Stimulated activated CD8-positive, alpha-beta memory T cell treated with anti-CD3 and anti-CD28 coated beads, Interleukin-4, amount 100 ng/mL, for 24 hours (primary cell): ENCODE measurements around the gene CD33.
"Not testable (repeated sequence)": the region's sequence is repeated elsewhere in the genome, so short reads cannot be mapped to it uniquely, and the experiment has no call there.

ENCODE experiments used
- DNase-seq: peaks from one replicate; pipeline ENCODE4 v3.0.0-alpha.2; 2020; ENCODE audit warnings: low read depth

The CD33 gene

GRCh38 chr19:51210191-51210784, 14.6 kb upstream of the CD33 start:
- no peak for DNase-seq

GRCh38 chr19:51210874-51211361, 14.0 kb upstream of the CD33 start:
- DNase-seq = not testable (repeated sequence)

- no peak for DNase-seq
Measured at GRCh38 chr19:51211833-51212232, 13.0 kb upstream of the CD33 start.

GRCh38 chr19:51219307-51219706, 5.6 kb upstream of the CD33 start:
- no peak for DNase-seq

- no peak for DNase-seq
Measured at GRCh38 chr19:51219971-51220370, 4.9 kb upstream of the CD33 start.

GRCh38 chr19:51220996-51221395, 3.9 kb upstream of the CD33 start:
- DNase-seq = no peak

- no peak for DNase-seq
Measured at GRCh38 chr19:51224163-51224641, 678 bp upstream of the CD33 start.

GRCh38 chr19:51226067-51226466, 1.2 kb downstream of the CD33 start:
- DNase-seq = no peak

GRCh38 chr19:51227326-51227725, 2.4 kb downstream of the CD33 start:
- DNase-seq = no peak

GRCh38 chr19:51227966-51228365, 3.1 kb downstream of the CD33 start:
- DNase-seq = no peak

GRCh38 chr19:51240866-51241265, 16.0 kb downstream of the CD33 start:
- no peak for DNase-seq

GRCh38 chr19:51242881-51243630, 18.2 kb downstream of the CD33 start:
- no peak for DNase-seq

GRCh38 chr19:51246164-51246552, 21.3 kb downstream of the CD33 start:
- DNase-seq = no peak

GRCh38 chr19:51247972-51248590, 23.2 kb downstream of the CD33 start:
- DNase-seq = no peak

GRCh38 chr19:51250786-51251467, 26.0 kb downstream of the CD33 start, which contains the start of gene SIGLECL1:
Gene SIGLECL1 (plus strand): TSS chr19:51251080. CDS start chr19:51264073, 12,993 bp downstream.
- DNase-seq = no peak

GRCh38 chr19:51251468-51251820, 26.6 kb downstream of the CD33 start:
- DNase-seq = no peak

- DNase-seq = no peak
Measured at GRCh38 chr19:51252306-51253079, 27.6 kb downstream of the CD33 start.

- no peak for DNase-seq
Measured at GRCh38 chr19:51253088-51253806, 28.4 kb downstream of the CD33 start.

- no peak for DNase-seq
Measured at GRCh38 chr19:51256155-51256625, 31.3 kb downstream of the CD33 start.

GRCh38 chr19:51257471-51257870, 32.6 kb downstream of the CD33 start:
- DNase-seq = no peak
